ENCODE measurements around the gene EML5. TPM values are rescaled to one million over a fixed set of nuclear protein-coding genes. Genes with fewer than 3 reads are reported as not detected.

EML5 gene
- total and polyA plus RNA-seq, 2 of the 13 experiments (the other 11 are each of a cell fraction or from before 2014, with no cell fraction given): 0.11 TPM; not detected in 1

DNA sequence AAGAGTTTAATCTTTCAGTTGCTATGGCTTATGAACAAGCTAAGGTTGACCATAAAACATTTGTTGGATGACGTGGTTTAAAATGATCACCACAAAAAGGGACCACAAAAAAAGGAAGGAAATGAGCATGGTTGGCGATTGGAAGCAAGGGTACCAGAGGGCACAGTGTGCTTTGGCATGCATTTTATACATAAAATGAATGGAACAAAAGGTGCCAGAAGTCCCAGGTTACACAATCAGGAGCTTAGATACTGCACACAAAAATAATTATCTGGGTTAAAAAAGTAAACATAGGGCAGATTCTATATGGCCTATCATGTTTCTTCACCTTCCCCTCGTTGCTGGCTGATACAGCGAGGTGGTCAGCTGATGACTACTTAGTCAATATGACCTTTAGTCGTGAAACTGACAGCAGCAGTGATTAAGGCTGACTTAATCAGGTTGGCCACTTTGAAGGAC is 179.2 kb downstream of the EML5 start (continued):
- TF ChIP-seq, protein P1, sequence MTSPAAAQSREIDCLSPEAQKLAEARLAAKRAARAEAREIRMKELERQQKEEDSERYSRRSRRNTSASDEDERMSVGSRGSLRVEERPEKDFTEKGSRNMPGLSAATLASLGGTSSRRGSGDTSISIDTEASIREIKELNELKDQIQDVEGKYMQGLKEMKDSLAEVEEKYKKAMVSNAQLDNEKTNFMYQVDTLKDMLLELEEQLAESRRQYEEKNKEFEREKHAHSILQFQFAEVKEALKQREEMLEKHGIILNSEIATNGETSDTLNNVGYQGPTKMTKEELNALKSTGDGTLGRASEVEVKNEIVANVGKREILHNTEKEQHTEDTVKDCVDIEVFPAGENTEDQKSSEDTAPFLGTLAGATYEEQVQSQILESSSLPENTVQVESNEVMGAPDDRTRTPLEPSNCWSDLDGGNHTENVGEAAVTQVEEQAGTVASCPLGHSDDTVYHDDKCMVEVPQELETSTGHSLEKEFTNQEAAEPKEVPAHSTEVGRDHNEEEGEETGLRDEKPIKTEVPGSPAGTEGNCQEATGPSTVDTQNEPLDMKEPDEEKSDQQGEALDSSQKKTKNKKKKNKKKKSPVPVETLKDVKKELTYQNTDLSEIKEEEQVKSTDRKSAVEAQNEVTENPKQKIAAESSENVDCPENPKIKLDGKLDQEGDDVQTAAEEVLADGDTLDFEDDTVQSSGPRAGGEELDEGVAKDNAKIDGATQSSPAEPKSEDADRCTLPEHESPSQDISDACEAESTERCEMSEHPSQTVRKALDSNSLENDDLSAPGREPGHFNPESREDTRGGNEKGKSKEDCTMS (CRISPR knock-in tag; conservative IDR thresholded peaks at IDR 0.05): no peak
- TF ChIP-seq, protein P2, sequence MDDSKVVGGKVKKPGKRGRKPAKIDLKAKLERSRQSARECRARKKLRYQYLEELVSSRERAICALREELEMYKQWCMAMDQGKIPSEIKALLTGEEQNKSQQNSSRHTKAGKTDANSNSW (CRISPR knock-in tag; IDR thresholded peaks at IDR 0.05; ENCODE audit: borderline replicate concordance): no peak
- TF ChIP-seq, protein P3, sequence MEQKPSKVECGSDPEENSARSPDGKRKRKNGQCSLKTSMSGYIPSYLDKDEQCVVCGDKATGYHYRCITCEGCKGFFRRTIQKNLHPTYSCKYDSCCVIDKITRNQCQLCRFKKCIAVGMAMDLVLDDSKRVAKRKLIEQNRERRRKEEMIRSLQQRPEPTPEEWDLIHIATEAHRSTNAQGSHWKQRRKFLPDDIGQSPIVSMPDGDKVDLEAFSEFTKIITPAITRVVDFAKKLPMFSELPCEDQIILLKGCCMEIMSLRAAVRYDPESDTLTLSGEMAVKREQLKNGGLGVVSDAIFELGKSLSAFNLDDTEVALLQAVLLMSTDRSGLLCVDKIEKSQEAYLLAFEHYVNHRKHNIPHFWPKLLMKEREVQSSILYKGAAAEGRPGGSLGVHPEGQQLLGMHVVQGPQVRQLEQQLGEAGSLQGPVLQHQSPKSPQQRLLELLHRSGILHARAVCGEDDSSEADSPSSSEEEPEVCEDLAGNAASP (CRISPR knock-in tag; IDR thresholded peaks at IDR 0.05; ENCODE audit: borderline replicate concordance): 0 out of 2 replicates have a peak, but pooled peaks have one; percentile 26
- TF ChIP-seq ZSCAN22 (CRISPR knock-in tag; IDR thresholded peaks at IDR 0.05) (no peak), ZNF556 (CRISPR knock-in tag; IDR thresholded peaks at IDR 0.05; ENCODE audit: borderline replicate concordance) (no peak), HOXA7 (CRISPR knock-in tag; IDR thresholded peaks at IDR 0.05) (no peak), NFRKB (IDR thresholded peaks at IDR 0.05) (no peak), SALL1 (CRISPR knock-in tag; IDR thresholded peaks at IDR 0.05) (peak; percentile 64; the same call in 1 of the 2 replicates), RARA (CRISPR knock-in tag; IDR thresholded peaks at IDR 0.05) (no peak), ATF7 (IDR thresholded peaks at IDR 0.05) (no peak), ATF7 (CRISPR knock-in tag; IDR thresholded peaks at IDR 0.05) (no peak), SOX13 (IDR thresholded peaks at IDR 0.05) (0 out of 2 replicates have a peak, but pooled peaks have one; percentile 24), SOX13 (CRISPR knock-in tag; conservative IDR thresholded peaks at IDR 0.05 in 1 of 2, IDR thresholded peaks at IDR 0.05 in 1 of 2) (peak in 1 of 2 experiments; percentile 80; a peak in 2 of 4 replicates), BHLHE40 (IDR thresholded peaks at IDR 0.05; ENCODE audit: low read length) (0 out of 2 replicates have a peak, but pooled peaks have one; percentile 32), MEIS2 (CRISPR knock-in tag; IDR thresholded peaks at IDR 0.05) (peak; percentile 74; the same call in 1 of the 2 replicates), NR2F1 (CRISPR knock-in tag; IDR thresholded peaks at IDR 0.05) (peak; percentile 20 to 44; a peak in 1 of 4 replicates), ZBTB20 (CRISPR knock-in tag; IDR thresholded peaks at IDR 0.05; ENCODE audit: borderline replicate concordance, low read depth) (peak; percentile 76; the same call in 1 of the 2 replicates), ZNF839 (CRISPR knock-in tag; IDR thresholded peaks at IDR 0.05; ENCODE audit: borderline replicate concordance) (no peak), SOX6 (IDR thresholded peaks at IDR 0.05) (no peak), SOX6 (CRISPR knock-in tag; IDR thresholded peaks at IDR 0.05) (peak; percentile 81)
- TF ChIP-seq, protein P4, sequence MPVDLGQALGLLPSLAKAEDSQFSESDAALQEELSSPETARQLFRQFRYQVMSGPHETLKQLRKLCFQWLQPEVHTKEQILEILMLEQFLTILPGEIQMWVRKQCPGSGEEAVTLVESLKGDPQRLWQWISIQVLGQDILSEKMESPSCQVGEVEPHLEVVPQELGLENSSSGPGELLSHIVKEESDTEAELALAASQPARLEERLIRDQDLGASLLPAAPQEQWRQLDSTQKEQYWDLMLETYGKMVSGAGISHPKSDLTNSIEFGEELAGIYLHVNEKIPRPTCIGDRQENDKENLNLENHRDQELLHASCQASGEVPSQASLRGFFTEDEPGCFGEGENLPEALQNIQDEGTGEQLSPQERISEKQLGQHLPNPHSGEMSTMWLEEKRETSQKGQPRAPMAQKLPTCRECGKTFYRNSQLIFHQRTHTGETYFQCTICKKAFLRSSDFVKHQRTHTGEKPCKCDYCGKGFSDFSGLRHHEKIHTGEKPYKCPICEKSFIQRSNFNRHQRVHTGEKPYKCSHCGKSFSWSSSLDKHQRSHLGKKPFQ (CRISPR knock-in tag; IDR thresholded peaks at IDR 0.05; ENCODE audit: insufficient replicate concordance): no peak
- TF ChIP-seq, protein P5, sequence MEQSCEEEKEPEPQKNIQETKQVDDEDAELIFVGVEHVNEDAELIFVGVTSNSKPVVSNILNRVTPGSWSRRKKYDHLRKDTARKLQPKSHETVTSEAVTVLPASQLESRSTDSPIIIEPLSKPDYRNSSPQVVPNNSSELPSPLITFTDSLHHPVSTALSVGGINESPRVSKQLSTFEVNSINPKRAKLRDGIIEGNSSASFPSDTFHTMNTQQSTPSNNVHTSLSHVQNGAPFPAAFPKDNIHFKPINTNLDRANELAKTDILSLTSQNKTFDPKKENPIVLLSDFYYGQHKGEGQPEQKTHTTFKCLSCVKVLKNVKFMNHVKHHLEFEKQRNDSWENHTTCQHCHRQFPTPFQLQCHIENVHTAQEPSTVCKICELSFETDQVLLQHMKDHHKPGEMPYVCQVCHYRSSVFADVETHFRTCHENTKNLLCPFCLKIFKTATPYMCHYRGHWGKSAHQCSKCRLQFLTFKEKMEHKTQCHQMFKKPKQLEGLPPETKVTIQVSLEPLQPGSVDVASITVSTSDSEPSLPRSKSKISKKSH (CRISPR knock-in tag; IDR thresholded peaks at IDR 0.05; ENCODE audit: borderline replicate concordance): no peak
- TF ChIP-seq, protein P6, sequence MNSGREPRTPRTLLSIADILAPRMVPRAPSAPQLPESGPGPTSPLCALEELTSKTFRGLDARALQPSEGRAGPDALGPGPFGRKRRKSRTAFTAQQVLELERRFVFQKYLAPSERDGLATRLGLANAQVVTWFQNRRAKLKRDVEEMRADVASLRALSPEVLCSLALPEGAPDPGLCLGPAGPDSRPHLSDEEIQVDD (CRISPR knock-in tag; IDR thresholded peaks at IDR 0.05; ENCODE audit: borderline replicate concordance): no peak
